GM19099 (cell line): ENCODE data around the gene PGM2L1.

Experiments used
- POLR2A ChIP-seq: IDR thresholded peaks from 3 replicates; pipeline ENCODE4 v1.6.1; 2011; ENCODE audit warnings: low read depth; ENCODE audit not compliant: insufficient read length; ENCODE audit errors: extremely low read depth

The PGM2L1 gene

DNA sequence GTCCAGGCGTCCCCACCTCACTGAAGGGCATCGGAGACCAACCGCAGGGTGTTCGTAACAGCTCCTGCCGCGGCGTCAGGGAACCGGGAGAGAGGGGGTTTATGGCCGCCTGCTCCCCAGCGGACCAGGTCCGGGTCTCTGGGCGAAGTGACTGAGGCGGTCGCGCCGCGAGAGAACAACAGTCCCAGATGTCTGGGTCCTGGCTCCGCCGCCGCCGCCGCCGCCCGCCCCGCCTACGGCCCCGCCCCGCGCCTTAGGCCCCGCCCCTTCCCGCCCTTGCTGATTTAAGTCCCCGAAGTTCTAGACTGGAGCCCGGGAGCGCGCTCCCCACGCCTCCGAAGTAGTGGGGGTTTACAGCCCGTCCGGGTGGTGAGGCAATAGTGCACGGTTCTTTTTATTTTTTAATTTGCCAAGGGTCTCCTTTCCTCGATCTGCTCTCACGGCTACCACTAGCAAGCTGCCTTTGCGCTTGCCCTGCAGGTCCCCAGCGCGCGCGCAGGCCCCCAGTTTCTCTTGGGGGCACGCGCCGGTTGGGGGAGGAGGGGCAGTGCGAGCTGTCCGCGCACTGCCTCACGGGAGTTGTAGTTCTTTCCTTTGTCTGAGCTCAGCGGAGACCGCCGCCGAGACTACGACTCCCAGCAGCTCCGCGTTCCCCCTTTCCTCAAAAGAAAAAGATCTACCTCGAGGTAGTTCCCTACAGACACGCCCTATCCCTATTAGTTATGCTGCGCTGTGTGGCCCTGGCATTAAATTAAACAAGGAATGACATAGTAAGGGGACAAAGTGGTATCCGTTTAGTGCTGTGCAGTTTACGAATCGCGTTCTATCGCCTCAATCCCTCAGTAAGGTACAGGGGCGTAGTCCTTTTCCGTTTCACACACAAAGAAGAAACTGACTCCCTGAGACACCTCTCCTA is at the start of gene PGM2L1:
PGM2L1 (minus strand) TSS at position 190 of the 916 bp plus-strand sequence. CDS start 272 bp downstream, outside the sequence.
- TF ChIP-seq POLR2A: peak; percentile 66

DNA sequence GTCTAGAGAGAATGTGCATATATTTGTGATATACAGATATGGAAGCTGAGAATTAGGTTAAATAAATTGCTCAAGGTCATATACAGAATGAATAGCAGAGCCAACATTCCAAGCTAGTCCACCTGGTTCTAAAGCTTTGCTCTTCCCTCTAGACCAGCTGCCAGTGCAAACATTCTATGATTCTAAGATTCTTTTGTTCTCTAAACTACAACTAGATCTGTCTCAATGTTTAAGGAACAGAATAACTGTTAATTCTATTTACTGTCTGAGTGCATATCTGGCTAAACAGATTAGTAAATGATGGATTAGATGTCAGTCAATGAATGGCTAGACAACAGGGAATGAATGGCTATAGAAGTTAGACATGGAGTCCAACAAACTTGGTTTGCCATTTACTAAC is 49.5 kb upstream of the PGM2L1 start:
- no peak for TF ChIP-seq POLR2A

DNA sequence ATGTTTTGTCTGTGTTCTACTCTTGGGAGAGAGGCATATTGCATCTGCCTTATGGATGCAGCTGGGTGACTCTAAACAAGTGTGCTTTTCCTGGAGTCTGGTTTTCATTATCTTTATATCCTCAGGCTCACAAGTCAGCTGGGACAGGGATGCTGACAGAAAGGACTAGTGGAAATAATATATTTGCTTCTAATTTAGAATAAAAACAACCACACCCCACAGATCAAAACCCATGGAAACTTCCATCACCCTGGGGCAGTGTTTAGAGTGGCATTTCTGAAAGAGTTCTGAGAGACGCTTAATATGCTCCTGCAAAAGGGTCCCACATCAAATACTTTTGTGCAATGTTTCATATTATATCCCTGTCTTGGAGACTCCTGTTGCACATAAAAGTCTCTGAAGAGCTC is 48.3 kb upstream of the PGM2L1 start:
- TF ChIP-seq POLR2A: no peak

DNA sequence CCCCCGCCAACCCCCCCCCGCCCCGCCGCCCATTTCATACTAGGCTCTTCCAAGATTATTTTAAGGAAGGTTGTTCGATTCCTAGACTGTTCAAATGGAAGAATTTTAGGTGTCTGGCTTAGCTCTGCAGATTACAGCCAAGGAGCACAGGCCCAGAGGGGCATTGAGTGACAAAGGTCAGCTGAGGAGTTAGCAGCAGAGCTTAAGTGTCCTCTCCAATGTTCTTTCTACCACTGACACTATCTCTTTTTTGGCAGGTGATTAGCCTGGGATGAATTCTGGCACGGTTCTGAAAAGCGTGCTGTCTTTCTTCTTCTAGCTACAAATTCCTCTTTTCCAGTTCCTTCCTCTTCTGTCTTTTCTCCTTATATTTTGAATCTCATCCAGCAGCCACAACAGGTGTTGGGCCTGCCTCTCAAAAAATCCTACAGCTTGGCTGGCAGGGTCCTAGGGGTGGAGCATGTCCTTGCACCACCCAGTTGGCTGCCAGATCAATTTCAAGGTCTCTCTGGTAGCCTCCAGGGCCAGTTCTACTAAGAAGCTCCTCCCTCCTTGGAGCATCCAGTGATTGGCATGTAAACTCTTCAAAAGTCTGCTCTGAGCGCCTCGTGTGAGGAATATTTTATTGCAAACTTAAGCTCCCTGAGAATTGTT is 46.1 kb upstream of the PGM2L1 start:
- TF ChIP-seq POLR2A: no peak

DNA sequence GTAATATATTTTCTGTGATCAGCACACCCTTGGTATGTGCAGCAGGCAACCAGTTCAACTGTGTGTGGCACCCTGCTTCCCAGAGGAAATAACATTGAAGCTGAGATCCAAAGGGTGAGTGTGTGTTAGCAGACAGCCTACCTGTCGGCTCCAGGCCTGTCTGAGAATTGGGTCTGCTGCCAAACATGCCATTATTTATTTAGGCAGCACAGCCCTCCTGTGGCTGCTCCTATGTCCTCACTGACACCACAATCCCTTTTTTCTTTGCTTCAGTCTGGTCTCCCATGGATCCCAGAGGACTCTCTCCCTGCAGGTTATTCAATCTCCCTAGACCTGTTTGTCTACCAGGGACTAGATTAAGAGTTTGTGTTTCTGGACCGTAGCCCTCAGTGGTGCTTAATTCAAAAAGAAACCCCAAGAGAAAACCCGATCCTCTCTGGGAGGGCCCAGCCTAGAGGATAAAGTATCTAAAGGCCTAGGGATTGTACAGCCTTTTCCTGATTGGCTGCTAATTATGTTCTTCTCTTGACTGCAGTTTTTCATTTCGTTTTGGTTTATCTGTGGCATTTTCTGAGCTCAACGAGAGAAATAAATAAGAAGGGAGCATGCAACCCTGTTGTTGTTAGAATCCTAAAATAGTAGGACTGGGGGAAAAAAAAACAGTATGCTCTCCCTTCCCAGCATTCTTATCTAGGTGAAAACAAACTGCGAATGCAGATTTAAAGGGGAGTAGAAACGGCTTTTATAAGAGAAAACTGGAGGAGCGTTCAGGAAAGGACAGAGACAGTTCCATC is 45.0 kb upstream of the PGM2L1 start:
- no peak for TF ChIP-seq POLR2A

DNA sequence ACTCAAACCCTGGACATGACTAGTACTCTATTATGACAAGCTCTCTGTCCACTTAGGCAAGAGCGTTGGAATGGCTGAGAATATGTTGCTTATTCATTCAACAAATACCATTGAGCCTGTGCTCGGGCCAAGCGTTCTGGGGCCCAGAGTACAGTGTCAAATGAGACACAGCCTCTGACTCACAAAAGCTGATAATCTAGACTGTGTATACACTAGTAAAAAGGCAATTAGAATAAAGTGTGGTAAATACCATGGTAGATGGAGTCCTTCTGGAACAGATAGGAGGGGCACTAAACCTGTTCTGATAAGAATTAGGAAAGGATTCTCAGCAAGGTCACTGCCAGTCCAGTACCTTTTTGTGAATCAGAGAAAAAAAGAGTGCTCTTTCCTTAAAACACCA is 44.4 kb upstream of the PGM2L1 start:
- TF ChIP-seq POLR2A: no peak

DNA sequence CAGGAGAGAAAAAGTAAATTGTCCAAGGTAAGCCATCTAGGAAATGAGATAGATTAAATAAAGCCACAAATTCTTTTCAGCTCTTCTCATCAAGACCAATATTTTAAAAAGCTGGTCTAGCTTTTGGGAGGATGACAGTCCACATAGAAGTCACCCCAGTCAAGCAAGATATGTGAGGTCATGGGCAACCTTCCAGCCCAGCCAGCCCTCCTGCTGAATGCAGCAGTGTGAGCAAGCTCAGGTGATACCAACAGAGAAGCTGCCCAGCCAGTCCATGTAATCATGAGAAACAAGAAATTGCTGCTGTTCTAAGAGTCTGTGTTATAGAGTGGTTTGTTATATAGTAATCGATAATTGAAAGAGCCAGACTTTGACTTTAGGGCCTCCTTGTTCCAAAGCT is 40.4 kb upstream of the PGM2L1 start:
- TF ChIP-seq POLR2A: no peak

DNA sequence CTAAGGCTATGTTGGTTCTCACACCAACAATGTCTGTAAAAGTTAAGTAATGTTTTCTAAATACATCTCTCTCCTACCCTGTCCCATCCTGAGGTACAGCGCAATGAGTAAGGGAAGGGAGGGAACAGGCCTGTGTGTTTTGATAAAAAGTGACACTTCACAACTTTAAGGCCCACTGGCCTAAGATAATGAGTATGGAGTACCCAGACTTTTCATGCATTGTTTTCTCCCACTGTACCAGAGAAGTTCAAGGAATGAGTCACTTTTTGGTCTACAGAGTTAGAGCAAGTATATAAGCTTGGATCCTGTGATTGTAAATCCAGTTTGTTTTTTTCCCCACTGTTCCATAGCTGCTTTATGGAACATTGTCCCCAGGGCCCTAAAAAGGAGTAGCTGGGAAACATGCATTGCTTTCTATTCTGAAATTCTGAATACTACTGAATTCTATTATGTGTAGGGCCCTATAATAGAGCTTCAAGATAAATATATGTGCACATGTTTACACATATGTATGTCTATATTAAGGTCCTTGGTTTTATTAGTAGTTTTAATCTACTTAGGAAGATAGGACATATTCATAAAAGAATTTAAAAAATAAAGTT is 39.3 kb upstream of the PGM2L1 start:
- TF ChIP-seq POLR2A: no peak

DNA sequence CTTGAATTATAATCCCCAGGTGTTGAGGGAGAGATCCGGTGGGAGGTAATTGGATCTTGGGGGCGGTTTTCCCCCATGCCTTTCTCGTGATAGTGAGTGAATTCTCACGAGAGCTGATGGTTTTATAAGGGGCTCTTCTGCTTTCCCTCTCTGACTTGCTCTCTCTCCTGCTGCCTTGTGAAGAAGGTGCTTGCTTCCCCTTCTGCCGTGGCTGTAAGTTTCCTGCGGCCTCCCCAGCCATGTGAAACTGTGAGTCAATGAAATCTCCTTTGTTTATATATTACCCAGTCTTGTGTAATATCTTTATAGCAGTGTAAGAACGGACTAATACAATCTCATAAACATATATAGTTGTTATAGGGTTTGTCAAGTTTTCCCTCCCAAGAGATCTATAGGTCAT is 36.3 kb upstream of the PGM2L1 start:
- TF ChIP-seq POLR2A: no peak

DNA sequence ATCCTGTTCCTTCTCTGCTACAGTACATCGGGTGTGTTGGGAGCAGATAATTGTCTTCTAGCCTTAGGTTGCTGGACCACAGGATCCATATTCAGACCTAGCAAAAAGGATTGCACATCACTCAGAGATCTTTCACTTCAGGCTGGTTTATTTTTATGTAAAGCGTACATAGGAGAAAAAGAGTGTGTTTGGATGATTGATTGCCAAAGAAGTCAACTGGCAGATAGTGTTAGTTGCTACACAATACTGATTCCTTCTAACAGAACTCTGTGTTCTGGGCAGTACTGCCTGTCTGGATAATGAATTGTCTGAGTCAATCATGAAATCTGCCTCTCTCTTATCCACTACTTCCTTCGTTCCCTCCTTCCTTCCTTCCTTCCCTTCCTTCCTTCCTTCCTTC is 31.0 kb upstream of the PGM2L1 start:
- TF ChIP-seq POLR2A: no peak

DNA sequence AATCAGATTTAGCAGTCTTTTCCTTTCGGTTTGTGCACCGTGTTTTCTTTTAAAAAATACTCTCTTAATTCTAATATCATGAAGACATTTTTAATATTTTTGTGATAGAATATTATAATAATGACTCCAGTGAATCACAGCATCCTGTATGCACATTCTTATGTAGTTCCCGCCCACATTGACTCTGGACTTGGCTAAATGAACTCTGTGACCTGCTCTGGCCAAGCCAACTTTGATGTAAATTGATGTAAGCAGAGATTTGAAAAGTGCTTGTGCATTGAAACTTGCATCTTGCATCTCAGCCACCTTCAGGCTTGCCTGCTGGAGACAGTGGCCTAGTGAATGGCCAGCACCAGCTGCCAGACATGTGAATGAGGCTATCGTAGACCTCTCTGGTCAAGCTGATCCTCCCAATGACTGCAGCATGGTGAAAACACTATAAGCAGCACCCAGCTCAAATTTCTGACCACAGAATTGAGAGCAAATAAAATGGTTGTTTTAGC is 29.2 kb upstream of the PGM2L1 start:
- TF ChIP-seq POLR2A: no peak

DNA sequence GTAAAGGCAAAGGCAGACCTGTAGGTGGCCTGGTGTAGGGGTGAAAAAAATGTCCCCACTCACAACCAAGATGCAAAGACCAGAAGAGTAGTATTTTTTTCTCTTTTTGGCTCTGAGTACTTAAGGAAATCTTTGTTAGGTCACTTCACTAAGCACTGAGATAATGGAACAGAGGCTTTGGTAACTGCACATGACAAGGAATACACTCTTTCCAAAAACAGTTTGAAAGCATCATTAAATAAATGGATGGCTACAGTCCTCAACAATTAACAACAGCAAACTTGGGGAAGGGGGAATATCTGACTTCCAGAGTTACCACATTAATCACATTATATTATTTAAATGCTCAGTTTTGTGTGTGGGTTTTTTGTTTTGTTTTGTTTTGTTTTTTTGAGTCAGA is 26.9 kb upstream of the PGM2L1 start:
- TF ChIP-seq POLR2A: no peak

DNA sequence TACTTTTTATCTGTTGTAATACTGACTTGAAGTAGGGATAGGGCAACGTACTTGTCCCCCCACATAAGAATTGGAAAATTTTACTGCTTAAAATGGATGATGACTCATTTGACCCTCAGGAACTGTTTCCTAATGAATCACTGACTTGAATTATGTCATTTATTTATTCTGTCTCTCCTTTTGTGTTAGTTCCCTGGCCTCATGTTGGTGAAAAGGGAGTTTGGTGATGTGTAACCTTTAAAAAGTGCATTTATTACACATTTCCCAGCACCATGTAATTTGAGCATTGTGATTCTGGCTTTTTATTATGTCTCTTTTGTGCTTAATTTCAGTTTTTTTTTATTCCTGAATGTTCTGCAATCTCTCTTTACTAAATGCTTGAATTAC is 20.3 kb upstream of the PGM2L1 start:
- TF ChIP-seq POLR2A: no peak

DNA sequence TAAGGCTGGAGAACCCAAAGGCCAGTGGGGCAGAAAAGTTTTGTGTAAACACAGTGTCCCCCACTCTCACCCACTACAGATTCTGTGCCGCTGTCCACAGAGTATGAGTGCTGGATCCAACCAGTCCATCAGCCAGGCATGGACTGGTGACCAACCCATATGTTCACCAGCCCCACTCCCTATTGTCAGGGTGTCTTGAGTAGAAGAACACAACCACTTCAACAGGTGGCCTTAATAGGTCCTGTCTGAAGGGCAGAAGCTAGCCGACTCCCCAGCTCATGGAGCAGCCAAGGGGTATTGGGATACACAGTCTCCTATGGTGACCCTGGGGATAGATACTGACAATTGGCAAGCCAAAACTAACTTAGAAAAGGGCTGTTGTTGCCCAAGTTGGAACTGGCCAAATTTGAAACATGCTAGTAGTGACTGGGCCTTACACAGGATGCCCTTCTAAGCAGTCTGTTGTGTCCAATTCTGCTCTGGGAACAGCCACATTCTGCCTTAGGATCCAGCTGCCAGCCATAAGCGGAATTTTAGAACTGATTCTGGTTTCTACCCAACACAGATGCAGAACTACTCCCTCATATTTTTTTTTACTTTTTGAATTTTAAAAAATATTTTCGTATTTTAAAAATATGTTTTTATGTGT is 19.8 kb upstream of the PGM2L1 start:
- TF ChIP-seq POLR2A: no peak
